Hematopoietic multipotent progenitor cell treated with erythropoietin and hydrocortisone succinate and interleukin-3 and kit ligand, for 8 days (in vitro differentiated cells): ENCODE measurements around the gene RNF212.

Experiments used
- DNase-seq: peaks from one replicate; pipeline ENCODE4 v3.0.0-alpha.2; 2015

The RNF212 gene

GRCh38 chr4:1090465-1091440, 22.6 kb downstream of the RNF212 start:
- no peak for DNase-seq

GRCh38 chr4:1090036-1090435, 23.3 kb downstream of the RNF212 start:
- DNase-seq, result no peak

- DNase-seq, result no peak
Observed at GRCh38 chr4:1087371-1087770, 26.0 kb downstream of the RNF212 start.

DNA sequence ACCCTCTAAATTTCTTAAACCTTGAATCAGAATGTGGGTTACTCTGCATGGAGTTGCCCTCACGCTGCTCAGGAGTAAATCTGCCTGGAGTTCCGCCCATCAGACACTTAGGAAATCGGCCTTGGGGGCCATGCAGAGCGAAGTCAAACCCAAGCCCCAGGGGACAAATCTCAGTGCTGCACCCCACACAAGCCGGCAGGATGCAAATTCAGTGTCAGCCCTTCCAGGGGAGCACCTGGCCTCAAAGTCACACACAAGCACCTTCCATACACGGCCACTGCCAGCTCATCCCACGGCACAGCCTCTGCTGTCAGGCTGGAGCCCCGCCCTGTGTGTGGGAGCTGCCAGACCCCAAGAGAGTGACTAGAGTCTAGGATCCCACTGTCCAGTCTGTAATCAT, 27.4 kb downstream of the RNF212 start:
- DNase-seq, result no peak

DNA sequence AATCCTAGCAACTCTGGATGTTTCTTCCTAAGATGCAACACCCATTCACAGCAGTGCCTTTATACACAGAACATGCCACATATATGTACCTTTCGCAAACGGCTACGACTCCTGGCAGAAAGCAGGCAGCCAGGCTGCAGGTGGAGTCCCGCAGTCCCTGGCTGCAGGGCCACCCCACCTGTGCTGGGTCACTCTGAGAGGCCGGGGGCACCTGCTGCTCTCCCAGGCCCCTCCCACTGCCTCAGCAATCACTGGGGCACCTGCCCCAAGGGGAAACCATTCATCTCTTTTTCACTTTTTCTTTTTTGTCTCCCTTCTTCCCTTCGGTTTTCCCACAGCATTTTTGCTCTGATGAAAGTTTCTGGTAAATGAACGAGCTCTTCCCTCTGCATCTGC, 28.0 kb downstream of the RNF212 start:
- no peak for DNase-seq

- no peak for DNase-seq
Observed at GRCh38 chr4:1084796-1085403, 28.5 kb downstream of the RNF212 start.

DNA sequence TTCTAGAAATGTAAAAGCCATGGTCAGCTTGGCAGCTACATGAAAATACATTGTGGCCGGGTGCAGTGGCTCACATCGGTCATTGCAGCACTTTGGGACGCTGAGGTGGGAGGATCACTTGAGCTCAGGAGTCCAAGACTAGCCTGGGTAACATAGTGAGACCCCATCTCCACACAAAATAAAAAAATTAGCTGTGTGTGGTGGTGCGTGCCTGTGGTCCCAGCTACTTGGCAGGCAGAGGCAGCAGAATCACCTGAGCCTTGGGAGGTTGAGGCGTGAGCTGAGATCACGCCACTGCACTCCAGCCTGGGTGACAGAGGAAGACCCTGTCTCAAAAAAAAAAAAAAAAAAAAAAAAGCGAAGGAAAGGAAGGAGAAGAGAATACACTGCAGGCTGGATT, 29.0 kb downstream of the RNF212 start:
- no peak for DNase-seq

GRCh38 chr4:1082215-1083182, 30.9 kb downstream of the RNF212 start:
- DNase-seq, result peak; percentile 95

GRCh38 chr4:1081689-1082040, 31.7 kb downstream of the RNF212 start:
- no peak for DNase-seq

GRCh38 chr4:1080961-1081688, 32.2 kb downstream of the RNF212 start:
- DNase-seq, result no peak

DNA sequence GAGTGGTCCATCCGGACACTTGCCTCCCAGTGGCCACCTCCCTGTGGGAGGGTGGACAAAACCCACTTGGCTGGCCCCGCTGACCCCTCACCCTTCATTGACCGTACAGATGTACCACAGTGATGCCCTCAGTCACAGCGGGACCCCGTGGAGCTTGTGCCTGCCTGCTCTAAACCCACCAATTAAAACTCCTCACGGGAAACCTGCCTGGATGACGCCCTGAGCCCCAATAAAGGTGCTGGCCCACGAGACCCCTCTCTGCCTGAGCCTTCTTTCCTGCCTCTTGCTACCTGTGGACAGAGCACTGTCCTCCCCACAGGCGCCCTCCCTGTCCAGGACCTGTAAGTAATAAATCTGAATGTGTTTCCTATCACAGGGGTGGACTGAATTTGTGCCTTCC, 32.9 kb downstream of the RNF212 start:
- no peak for DNase-seq

DNA sequence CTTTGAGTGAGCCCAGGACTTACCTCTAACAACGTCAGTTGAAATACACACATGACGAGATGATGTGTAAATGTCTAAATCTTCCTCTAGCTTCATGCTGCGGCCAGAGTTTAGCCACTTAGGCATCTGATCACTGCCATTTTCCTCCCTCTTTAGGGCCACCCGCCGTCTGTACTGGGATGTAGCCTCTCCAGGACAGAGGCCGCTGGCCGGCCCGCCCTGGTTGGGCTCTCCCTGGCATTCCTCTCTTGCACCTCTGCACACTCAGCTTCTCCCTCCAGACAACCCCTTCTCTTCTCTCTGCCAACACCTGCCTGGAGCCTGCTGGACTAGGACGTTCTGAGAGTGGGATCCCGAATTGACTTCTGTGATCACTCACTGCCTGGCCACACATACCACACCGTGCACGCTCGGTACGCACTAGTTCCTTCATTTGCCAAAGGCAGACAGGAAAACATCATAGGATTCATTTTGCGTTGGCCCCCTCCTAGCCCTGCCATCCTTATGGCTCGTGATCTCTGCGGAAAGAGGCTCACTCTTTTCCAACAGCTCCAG, 33.6 kb downstream of the RNF212 start:
- DNase-seq, result no peak

DNA sequence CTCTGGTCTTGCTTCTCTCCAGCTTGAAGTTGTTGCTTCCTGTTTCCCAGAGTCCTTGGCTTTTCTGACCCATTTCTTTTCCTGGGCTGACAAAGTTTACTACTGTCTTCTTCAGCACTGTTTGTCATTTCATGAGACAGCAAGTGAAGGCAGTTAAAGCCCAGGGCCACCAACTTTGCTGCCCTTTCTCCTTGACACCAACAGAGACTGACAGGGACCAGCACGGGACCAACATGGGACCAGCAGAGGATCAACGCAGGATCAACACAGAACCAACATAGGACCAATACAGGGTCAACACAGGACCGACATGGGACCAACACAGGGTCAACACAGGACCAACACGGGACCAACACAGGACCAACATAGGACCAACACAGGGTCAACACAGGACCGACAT, 34.9 kb downstream of the RNF212 start:
- no peak for DNase-seq

DNA sequence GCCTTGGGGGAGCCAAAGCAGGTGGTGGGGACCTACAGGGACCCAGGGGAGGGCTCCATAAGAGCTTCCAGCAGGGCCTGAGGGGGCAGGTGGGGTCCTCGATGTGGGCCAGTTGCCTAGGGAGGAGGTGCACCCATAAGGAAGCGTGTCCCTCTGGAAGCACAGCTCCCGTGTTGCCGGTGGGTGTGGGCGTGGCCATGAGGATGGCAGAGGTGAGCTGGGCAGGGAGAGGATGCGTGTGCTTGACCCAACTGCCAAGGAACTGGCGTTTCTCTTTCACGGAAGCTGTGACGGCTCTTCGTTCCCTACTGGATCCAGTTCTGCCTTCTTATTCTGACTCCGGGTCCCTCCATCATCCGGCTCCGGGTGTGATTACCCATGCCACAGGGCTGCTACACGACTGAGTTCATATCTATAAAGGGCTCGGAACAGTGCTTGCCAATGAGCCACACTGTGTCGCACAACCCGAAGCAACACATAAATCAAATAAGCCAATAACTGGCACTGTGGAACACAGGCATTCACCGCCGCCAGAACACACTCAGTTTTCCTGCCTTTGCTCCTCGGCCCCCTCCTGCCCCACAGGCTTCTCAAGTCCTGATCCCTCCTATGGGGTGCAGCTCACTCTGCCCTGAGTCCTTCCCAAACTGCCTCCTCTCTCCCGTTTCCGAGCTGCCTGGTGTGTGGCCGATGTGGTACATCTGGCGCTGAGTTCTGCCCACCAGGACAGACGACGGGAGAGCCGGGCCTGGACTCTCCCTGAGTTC, 35.5 kb downstream of the RNF212 start:
- DNase-seq, result no peak

GRCh38 chr4:1075809-1076699, 37.3 kb downstream of the RNF212 start:
- DNase-seq, result no peak

- no peak for DNase-seq
Observed at GRCh38 chr4:1075225-1075624, 38.1 kb downstream of the RNF212 start.

DNA sequence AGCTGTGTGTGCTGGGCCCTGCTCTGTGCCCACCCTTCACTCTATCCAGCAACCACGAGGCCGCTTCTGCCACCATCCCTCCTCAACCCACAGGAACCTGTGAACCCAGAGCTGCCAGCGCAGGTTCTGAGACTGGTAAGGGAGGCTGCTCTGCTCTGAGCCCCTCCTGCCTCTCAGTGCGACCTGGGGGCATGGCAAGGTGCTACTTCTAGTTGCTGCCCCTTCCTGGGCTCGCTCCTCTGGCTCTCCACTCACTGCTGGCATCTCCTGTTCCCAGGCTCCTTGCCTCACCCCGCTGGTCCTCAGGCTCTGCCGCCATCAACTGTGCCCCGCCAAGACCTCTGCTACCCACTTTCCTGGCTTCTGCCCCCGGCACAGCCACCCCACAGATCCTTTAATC, 39.3 kb downstream of the RNF212 start:
- DNase-seq, result no peak

DNA sequence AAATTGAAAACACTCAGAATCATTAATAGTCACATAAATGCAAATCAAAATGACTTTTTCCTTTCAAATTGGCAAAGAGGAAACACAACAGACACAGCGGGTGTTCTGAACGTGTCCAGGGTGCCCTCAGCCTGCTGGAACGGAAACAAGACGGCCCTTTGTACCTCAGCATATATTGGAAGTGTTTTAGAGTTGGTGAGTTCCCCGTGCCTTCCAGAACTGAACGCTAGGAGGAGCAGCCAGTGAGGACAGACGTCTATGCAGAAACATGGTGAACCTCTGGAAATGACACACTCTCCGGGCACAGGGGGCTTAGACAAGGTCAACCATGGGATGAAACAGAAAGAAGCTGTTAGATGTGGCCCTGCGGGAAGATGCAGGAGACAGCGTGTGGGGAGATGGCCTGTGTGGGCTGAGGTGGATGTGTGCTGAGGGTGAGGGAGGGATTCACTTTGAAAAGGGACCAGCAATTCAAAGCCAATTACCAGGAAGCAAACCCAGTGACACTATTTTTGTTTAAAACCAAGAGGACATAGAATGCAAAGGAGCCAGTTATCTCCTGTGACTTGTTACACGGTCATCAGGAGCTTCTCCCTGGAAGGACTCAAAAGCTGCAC, 40.4 kb downstream of the RNF212 start:
- DNase-seq, result peak; percentile 76

- no peak for DNase-seq
Observed at GRCh38 chr4:1069394-1069793, 44.0 kb downstream of the RNF212 start.

- DNase-seq, result no peak
Observed at GRCh38 chr4:1065732-1066131, 47.6 kb downstream of the RNF212 start.
